HepG2 (cell line): Measurements from ENCODE around the gene EXOC3. TPM values are rescaled to one million over a fixed set of nuclear protein-coding genes. Genes with fewer than 3 reads are reported as not detected.

ENCODE experiments used
- ATAC-seq: fragments of 200-7000 bp; cut with Tn5 transposase; 3 replicates; pipeline ENCODE4 v1.9.1; 2020; ENCODE audit warnings: mild to moderate bottlenecking, moderate library complexity
- BruUV-seq: library from RNA; stranded (reverse); fragments of 400-500 nt; replicated peaks from 2 replicates; lab custom pipeline; 2021; lab: Mats Ljungman, UMichigan
- CTCF ChIA-PET: fragments of 300-600 bp; formaldehyde crosslinking; extraction: SDS; loops from one replicate; lab custom pipeline; 2021; ENCODE audit warnings: low total read pairs, inconsistent platforms, low intra/inter-chr PET ratio; lab: Yijun Ruan, JAX
- POLR2A ChIA-PET: fragments of 350-600 bp; sonication (Branson Sonifier 250); formaldehyde crosslinking; loops from one replicate; lab custom pipeline; 2020; ENCODE audit warnings: antibody characterized with exemption, inconsistent platforms; lab: Yijun Ruan, JAX
- DNase-seq: peaks from one replicate; pipeline ENCODE4 v3.0.0-alpha.2; 2015; ENCODE audit warnings: low spot score
- FAIRE-seq: peaks from 3 replicates; lab custom pipeline; 2011; peaks lifted over from hg19 to GRCh38; lab: Jason Lieb, UNC
- H2AFZ ChIP-seq: one replicate; pipeline ENCODE4 v1.6.1; 2011; ENCODE audit warnings: low read length, inconsistent platforms
- H3K27ac ChIP-seq: fragments of 300-600 bp; 3 replicates; pipeline ENCODE4 v1.8.0; 2011; ENCODE audit warnings: mixed run types, mild to moderate bottlenecking, mixed read lengths, low read length, inconsistent platforms; ENCODE audit not compliant: insufficient read depth; ENCODE audit errors: extremely low read length
- H3K27me3 ChIP-seq, 2 experiments: fragments of 200-600 bp in 1 of 2; 2 replicates in 1 of 2; 3 replicates in 1 of 2; pipeline versions ENCODE4 v1.6.0 to v1.8.0; 2011; ENCODE audit warnings: low read length in 2 of 2, mild to moderate bottlenecking in 2 of 2, moderate library complexity in 2 of 2, inconsistent platforms in 1 of 2; ENCODE audit not compliant: insufficient read depth in 2 of 2, control insufficient read depth in 1 of 2
- H3K36me3 ChIP-seq, 2 experiments: fragments of 200-600 bp in 1 of 2; replicated peaks in 1 of 2; 2 replicates in 1 of 2; 3 replicates in 1 of 2; pipeline versions ENCODE4 v1.5.1 to v1.8.0; 2011; ENCODE audit warnings: low read length in 2 of 2, inconsistent platforms in 1 of 2; ENCODE audit not compliant: insufficient read depth in 2 of 2, control insufficient read depth in 1 of 2
- H3K4me1 ChIP-seq: 2 replicates; pipeline ENCODE4 v1.5.1; 2012; ENCODE audit warnings: low read length, inconsistent platforms; ENCODE audit not compliant: insufficient read depth
- H3K4me2 ChIP-seq: 2 replicates; pipeline ENCODE4 v1.6.0; 2011; ENCODE audit warnings: low read depth, low read length, inconsistent platforms
- H3K4me3 ChIP-seq, 3 experiments: fragments of 200-600 bp in 1 of 3; sonication (generic), shearing (Covaris generic) in 1 of 3; replicated peaks in 1 of 3; 2 replicates each; pipeline ENCODE4 v1.5.1; 2011 to 2016; ENCODE audit warnings: low read length in 3 of 3, inconsistent platforms in 2 of 3, low read depth in 2 of 3, mild to moderate bottlenecking in 2 of 3, control low read depth in 1 of 3, mixed read lengths in 1 of 3; ENCODE audit not compliant: insufficient read depth in 1 of 3
- H3K79me2 ChIP-seq: one replicate; pipeline ENCODE4 v1.6.1; 2011; ENCODE audit warnings: low read length, inconsistent platforms; ENCODE audit not compliant: insufficient read depth
- H3K9ac ChIP-seq: 2 replicates; pipeline ENCODE4 v1.6.0; 2011; ENCODE audit warnings: mild to moderate bottlenecking, low read depth, low read length, inconsistent platforms; ENCODE audit not compliant: insufficient read depth
- H3K9me3 ChIP-seq: 2 replicates; pipeline ENCODE4 v1.5.1; 2012; ENCODE audit warnings: mild to moderate bottlenecking, low read length
- H4K20me1 ChIP-seq: 2 replicates; pipeline ENCODE4 v1.6.0; 2011; ENCODE audit warnings: inconsistent platforms, mild to moderate bottlenecking, low read length, moderate library complexity; ENCODE audit not compliant: insufficient read depth
- BCL6 ChIP-seq: IDR thresholded peaks from 2 replicates; pipeline ENCODE4 v1.6.1; 2016; ENCODE audit warnings: missing genetic modification reagents, missing compliant biosample characterization
- GFI1 ChIP-seq: sonication (generic); formaldehyde crosslinking; IDR thresholded peaks from 2 replicates; pipeline ENCODE4 v1.5.0; 2020; ENCODE audit warnings: missing genetic modification reagents, mild to moderate bottlenecking, borderline replicate concordance
- HDAC1 ChIP-seq: sonication (generic); formaldehyde crosslinking; IDR thresholded peaks from 2 replicates; pipeline ENCODE4 v1.5.1; 2020; ENCODE audit warnings: mild to moderate bottlenecking, missing genetic modification reagents
- NAIF1 ChIP-seq: sonication (generic); formaldehyde crosslinking; IDR thresholded peaks from 2 replicates; pipeline ENCODE4 v1.5.0; 2020; ENCODE audit warnings: mild to moderate bottlenecking, missing genetic modification reagents, borderline replicate concordance
- TARDBP ChIP-seq: sonication (generic); formaldehyde crosslinking; IDR thresholded peaks from 2 replicates; pipeline ENCODE4 v1.8.0; 2022; ENCODE audit warnings: mild to moderate bottlenecking, missing genetic modification reagents
- ZBTB38 ChIP-seq: sonication (generic); formaldehyde crosslinking; IDR thresholded peaks from 2 replicates; pipeline ENCODE4 v1.5.1; 2020; ENCODE audit warnings: mild to moderate bottlenecking, missing genetic modification reagents
- ZNF670 ChIP-seq: sonication (generic); formaldehyde crosslinking; IDR thresholded peaks from 2 replicates; pipeline ENCODE4 v1.8.0; 2022; ENCODE audit warnings: mild to moderate bottlenecking, missing genetic modification reagents, borderline replicate concordance
- WGBS: methylation state at CpG from one replicate; pipeline ENCODE4 v1.1.6; 2017; ENCODE audit warnings: low lambda C conversion rate; 5-methylcytosine and 5-hydroxymethylcytosine counted together
- in situ Hi-C: cut with HindIII; loops from 2 replicates; pipeline ENCODE4 v1.10.0; 2017; ENCODE audit warnings: low pct_unique_long_range_greater_than_20kb; ENCODE audit not compliant: extremely low pct_ligation_motif_present
- intact Hi-C: fragments of 100-400 bp; cut with micrococcal nuclease; formaldehyde crosslinking; loops from one replicate; pipeline ENCODE4 v1.10.0; 2022; ENCODE audit not compliant: unreplicated experiment
- polyA plus RNA-seq, 8 experiments: library from polyadenylated mRNA; depleted of rRNA in 3 of 8; stranded (reverse) in 7 of 8; unstranded in 1 of 8; fragments of >200 nt; fragmentation: Illumina TruSeq in 4 of 8; extraction: Trizol in 4 of 8; gene quantifications; 2 replicates each; pipeline versions ENCODE4 v1.2.1 to v1.2.3, GENCODE V29; 2011 to 2016; ENCODE audit warnings: low read depth in 4 of 8, missing spikeins in 1 of 8, mixed read lengths in 1 of 8; ENCODE audit not compliant: insufficient read depth in 1 of 8
- total RNA-seq, 5 experiments: library from RNA; depleted of rRNA; stranded (reverse); fragments of >200 nt; fragmentation: Illumina TruSeq; extraction: Trizol; gene quantifications; 2 replicates each; pipeline ENCODE4 v1.2.3, GENCODE V29; 2016; ENCODE audit warnings: low read depth in 1 of 5
- TF ChIP-seq, protein P1 (sequence below): sonication (generic); formaldehyde crosslinking; IDR thresholded peaks from 2 replicates; pipeline ENCODE4 v1.4.0; 2020; ENCODE audit warnings: missing genetic modification reagents
- TF ChIP-seq, protein P2 (sequence below): sonication (generic); formaldehyde crosslinking; IDR thresholded peaks from 2 replicates; pipeline ENCODE4 v1.5.0; 2020; ENCODE audit warnings: missing genetic modification reagents
- TF ChIP-seq, protein P3 (sequence below): sonication (generic); formaldehyde crosslinking; IDR thresholded peaks from 2 replicates; pipeline ENCODE4 v1.4.0; 2020; ENCODE audit warnings: missing genetic modification reagents

The EXOC3 gene
- total and polyA plus RNA-seq, 2 of the 13 experiments (the other 11 are each of a cell fraction or from before 2014, with no cell fraction given) = 9.2 to 20.5 TPM

DNA sequence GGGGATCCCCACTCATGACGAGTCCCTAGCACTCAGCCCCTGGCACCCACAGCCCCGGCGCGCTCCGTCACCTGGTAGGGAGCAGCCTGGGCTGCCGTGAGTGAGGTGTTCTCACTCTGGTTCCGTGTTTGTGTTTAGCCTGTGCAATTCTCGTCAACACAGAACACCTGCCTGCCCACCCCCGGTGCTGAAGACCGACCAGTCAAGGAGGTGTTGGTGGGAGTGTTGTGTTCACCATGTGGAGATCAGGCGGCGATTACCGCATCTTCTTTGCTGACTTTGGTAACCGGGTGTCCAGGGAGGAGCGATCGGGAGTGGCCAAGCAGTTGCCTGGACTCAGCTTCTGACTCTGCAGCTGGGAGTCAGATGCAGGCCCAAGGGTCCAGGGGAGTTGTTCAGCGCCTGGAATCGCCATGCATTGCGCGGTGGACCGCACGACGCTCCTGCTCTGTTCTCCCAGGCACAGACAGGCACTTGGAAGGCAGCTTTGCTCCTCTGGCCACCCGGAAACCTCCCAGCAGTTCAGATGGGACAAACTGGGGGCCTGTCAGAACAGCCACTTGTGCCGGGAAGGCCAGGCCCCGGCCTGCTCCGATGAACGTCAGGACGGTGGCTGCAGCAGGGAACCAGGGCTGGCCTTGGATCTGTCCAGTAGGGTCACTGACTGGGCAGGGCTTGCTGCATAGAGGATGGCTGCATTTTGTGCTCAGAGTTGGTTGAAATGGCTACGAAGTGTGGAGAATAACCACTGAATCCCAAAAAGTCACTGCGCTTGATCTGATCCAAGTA lies 28.2 kb downstream of the EXOC3 start (continued):
- TF ChIP-seq NAIF1 (CRISPR knock-in tag) (no peak), TARDBP (CRISPR knock-in tag) (no peak), ZBTB38 (CRISPR knock-in tag) (peak; percentile 16; the same call in 1 of the 2 replicates), GFI1 (CRISPR knock-in tag) (no peak), BCL6 (CRISPR knock-in tag) (no peak)
- TF ChIP-seq, protein P1, sequence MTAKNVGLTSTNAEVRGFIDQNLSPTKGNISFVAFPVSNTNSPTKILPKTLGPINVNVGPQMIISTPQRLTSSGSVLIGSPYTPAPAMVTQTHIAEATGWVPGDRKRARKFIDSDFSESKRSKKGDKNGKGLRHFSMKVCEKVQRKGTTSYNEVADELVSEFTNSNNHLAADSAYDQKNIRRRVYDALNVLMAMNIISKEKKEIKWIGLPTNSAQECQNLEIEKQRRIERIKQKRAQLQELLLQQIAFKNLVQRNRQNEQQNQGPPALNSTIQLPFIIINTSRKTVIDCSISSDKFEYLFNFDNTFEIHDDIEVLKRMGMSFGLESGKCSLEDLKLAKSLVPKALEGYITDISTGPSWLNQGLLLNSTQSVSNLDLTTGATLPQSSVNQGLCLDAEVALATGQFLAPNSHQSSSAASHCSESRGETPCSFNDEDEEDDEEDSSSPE (CRISPR knock-in tag) = no peak
- TF ChIP-seq, protein P2, sequence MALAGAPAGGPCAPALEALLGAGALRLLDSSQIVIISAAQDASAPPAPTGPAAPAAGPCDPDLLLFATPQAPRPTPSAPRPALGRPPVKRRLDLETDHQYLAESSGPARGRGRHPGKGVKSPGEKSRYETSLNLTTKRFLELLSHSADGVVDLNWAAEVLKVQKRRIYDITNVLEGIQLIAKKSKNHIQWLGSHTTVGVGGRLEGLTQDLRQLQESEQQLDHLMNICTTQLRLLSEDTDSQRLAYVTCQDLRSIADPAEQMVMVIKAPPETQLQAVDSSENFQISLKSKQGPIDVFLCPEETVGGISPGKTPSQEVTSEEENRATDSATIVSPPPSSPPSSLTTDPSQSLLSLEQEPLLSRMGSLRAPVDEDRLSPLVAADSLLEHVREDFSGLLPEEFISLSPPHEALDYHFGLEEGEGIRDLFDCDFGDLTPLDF = no peak

DNA sequence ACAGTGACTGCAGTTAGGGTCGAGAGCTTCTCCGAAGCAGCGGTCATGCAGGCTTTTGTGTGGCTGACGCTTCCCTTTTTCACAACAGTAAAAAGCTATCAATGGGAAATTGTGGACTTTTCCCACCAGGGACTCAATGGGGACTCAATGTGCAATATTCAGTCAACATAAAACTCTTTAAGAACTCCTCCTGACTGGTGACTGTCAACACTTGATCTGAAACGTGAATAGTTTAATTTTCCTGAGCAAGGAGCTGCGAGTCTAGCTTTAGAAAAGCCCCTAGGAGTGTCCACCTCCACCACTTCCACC lies 28.7 kb downstream of the EXOC3 start:
- no peak overlapping the region for H2AFZ ChIP-seq
- no peak for FAIRE-seq
- peaks cover 4% of the 10 kb centered on the region; the same call in 1 of the 2 replicates for H4K20me1 ChIP-seq
- no TSS peak for BruUV-seq
- H3K4me3 ChIP-seq = peak overlapping the region; percentile 52 to 81 (median 59); a peak in 5 of 6 replicates
- no peak for ATAC-seq
- intact Hi-C loops = loop anchor here (2.0 kb wide), 1 partner anchor 141 kb away; the partner anchor contains the start of gene CEP72
- 81% methylated on average over 6 of the region's 6 CpGs for WGBS
- peaks cover 3% of the 10 kb centered on the region for H3K79me2 ChIP-seq
- peaks cover 5 to 20% of the 10 kb centered on the region in 2 experiments for H3K27me3 ChIP-seq
- peak overlapping the region; percentile 87 for H3K9ac ChIP-seq
- H3K36me3 ChIP-seq = peaks cover 0 to 4% of the 10 kb centered on the region in 2 experiments; a peak in 2 of 5 replicates
- H3K4me1 ChIP-seq = peaks cover 32% of the 10 kb centered on the region
- ChIA-PET CTCF (no interaction called here), POLR2A (interaction anchor here (2.6 kb wide), 1 partner anchor 25 kb away, joined by 14 read pairs; no protein-coding TSS in a partner anchor)
- DNase-seq = no peak
- no peaks in the 10 kb centered on the region for H3K9me3 ChIP-seq
- in situ Hi-C loops = no loop called here
- no peak overlapping the region for H3K27ac ChIP-seq
- H3K4me2 ChIP-seq = peak overlapping the region; percentile 82
- TF ChIP-seq, protein P3, sequence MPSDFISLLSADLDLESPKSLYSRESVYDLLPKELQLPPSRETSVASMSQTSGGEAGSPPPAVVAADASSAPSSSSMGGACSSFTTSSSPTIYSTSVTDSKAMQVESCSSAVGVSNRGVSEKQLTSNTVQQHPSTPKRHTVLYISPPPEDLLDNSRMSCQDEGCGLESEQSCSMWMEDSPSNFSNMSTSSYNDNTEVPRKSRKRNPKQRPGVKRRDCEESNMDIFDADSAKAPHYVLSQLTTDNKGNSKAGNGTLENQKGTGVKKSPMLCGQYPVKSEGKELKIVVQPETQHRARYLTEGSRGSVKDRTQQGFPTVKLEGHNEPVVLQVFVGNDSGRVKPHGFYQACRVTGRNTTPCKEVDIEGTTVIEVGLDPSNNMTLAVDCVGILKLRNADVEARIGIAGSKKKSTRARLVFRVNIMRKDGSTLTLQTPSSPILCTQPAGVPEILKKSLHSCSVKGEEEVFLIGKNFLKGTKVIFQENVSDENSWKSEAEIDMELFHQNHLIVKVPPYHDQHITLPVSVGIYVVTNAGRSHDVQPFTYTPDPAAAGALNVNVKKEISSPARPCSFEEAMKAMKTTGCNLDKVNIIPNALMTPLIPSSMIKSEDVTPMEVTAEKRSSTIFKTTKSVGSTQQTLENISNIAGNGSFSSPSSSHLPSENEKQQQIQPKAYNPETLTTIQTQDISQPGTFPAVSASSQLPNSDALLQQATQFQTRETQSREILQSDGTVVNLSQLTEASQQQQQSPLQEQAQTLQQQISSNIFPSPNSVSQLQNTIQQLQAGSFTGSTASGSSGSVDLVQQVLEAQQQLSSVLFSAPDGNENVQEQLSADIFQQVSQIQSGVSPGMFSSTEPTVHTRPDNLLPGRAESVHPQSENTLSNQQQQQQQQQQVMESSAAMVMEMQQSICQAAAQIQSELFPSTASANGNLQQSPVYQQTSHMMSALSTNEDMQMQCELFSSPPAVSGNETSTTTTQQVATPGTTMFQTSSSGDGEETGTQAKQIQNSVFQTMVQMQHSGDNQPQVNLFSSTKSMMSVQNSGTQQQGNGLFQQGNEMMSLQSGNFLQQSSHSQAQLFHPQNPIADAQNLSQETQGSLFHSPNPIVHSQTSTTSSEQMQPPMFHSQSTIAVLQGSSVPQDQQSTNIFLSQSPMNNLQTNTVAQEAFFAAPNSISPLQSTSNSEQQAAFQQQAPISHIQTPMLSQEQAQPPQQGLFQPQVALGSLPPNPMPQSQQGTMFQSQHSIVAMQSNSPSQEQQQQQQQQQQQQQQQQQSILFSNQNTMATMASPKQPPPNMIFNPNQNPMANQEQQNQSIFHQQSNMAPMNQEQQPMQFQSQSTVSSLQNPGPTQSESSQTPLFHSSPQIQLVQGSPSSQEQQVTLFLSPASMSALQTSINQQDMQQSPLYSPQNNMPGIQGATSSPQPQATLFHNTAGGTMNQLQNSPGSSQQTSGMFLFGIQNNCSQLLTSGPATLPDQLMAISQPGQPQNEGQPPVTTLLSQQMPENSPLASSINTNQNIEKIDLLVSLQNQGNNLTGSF (CRISPR knock-in tag) = no peak
- TF ChIP-seq HDAC1 = no peak
- 0 out of 2 replicates have a peak, but pooled peaks have one; percentile 36 for TF ChIP-seq ZNF670 (CRISPR knock-in tag)
